GM12891 (cell line): ENCODE measurements around the gene BBIP1.
"Not testable (repeated sequence)": the region's sequence is repeated elsewhere in the genome, so short reads cannot be mapped to it uniquely, and the experiment has no call there.

Experiments used
- DNase-seq: peaks from one replicate; pipeline ENCODE4 v3.0.0; 2011; ENCODE audit warnings: low spot score; ENCODE audit not compliant: insufficient read length
- FAIRE-seq: peaks from 2 replicates; lab custom pipeline; 2011; peaks lifted over from hg19 to GRCh38; lab: Jason Lieb, UNC
- PAX5 ChIP-seq: IDR thresholded peaks from 2 replicates; pipeline ENCODE4 v1.6.1; 2011; ENCODE audit warnings: low read length, moderate library complexity, mild to moderate bottlenecking; ENCODE audit not compliant: insufficient read depth, severe bottlenecking
- POLR2A ChIP-seq: IDR thresholded peaks from 2 replicates; pipeline ENCODE4 v1.6.1; 2011; ENCODE audit warnings: low read depth, low read length, control low read depth
- POLR2AphosphoS5 ChIP-seq: IDR thresholded peaks from 2 replicates; pipeline ENCODE4 v1.6.1; 2011; ENCODE audit warnings: low read depth, low read length, control low read depth
- POU2F2 ChIP-seq: IDR thresholded peaks from 2 replicates; pipeline ENCODE4 v1.6.1; 2011; ENCODE audit warnings: low read depth, mild to moderate bottlenecking, control low read depth, low read length, moderate library complexity
- SPI1 ChIP-seq: IDR thresholded peaks from 2 replicates; pipeline ENCODE4 v1.6.1; 2011; ENCODE audit warnings: low read depth, low read length, control low read depth
- TAF1 ChIP-seq: IDR thresholded peaks from 2 replicates; pipeline ENCODE4 v1.6.1; 2011; ENCODE audit warnings: low read depth, low read length, control low read depth

Gene BBIP1

GRCh38 chr10:110931769-110932381, 12.9 kb upstream of the BBIP1 start:
- no peak for TF ChIP-seq POLR2A
- no peak for TF ChIP-seq SPI1
- no peak for TF ChIP-seq PAX5
- no peak for TF ChIP-seq POLR2AphosphoS5
- TF ChIP-seq TAF1 = no peak
- TF ChIP-seq POU2F2 = no peak
- FAIRE-seq = peak; percentile 80
- no peak for DNase-seq

GRCh38 chr10:110927461-110927860, 8.5 kb upstream of the BBIP1 start:
- no peak for DNase-seq
- no peak for FAIRE-seq
- TF ChIP-seq TAF1 (no peak), SPI1 (no peak), POLR2A (no peak), POU2F2 (no peak), PAX5 (no peak), POLR2AphosphoS5 (no peak)

- TF ChIP-seq POLR2AphosphoS5 = no peak
- TF ChIP-seq SPI1 = no peak
- no peak for TF ChIP-seq POLR2A
- TF ChIP-seq POU2F2 = no peak
- TF ChIP-seq PAX5 = no peak
- no peak for TF ChIP-seq TAF1
- FAIRE-seq = peak; percentile 90
- no peak for DNase-seq
Measured at GRCh38 chr10:110923856-110924493, 5.0 kb upstream of the BBIP1 start.

GRCh38 chr10:110919971-110920881, 1.2 kb upstream of the BBIP1 start:
- TF ChIP-seq POU2F2 (no peak), SPI1 (peak; percentile 71), POLR2AphosphoS5 (0 out of 2 replicates have a peak, but pooled peaks have one; percentile 9)
- DNase-seq (no peak), FAIRE-seq (peak; percentile 92)

GRCh38 chr10:110919349-110919931, 460 bp upstream of the BBIP1 start, which contains the start of gene SHOC2:
TSS of gene SHOC2 (plus strand) at chr10:110919604. CDS start at chr10:110964359, 44,755 bp downstream.
- FAIRE-seq (no peak), DNase-seq (peak; percentile 63)
- TF ChIP-seq TAF1 = peak; percentile 68; the same call in 1 of the 2 replicates
- TF ChIP-seq POLR2A = peak; percentile 88
- TF ChIP-seq POU2F2 = no peak
- TF ChIP-seq PAX5 = peak; percentile 25
- peak; percentile 82 for TF ChIP-seq POLR2AphosphoS5

- TF ChIP-seq PAX5 (no peak), POLR2AphosphoS5 (no peak), POLR2A (no peak), SPI1 (no peak), POU2F2 (no peak), TAF1 (no peak)
- no peak for FAIRE-seq
- DNase-seq = no peak
Measured at GRCh38 chr10:110918269-110918642, 724 bp downstream of the BBIP1 start.

- DNase-seq = no peak
Measured at GRCh38 chr10:110916554-110917346, 2.2 kb downstream of the BBIP1 start.

GRCh38 chr10:110915600-110915999, 3.4 kb downstream of the BBIP1 start:
- DNase-seq, FAIRE-seq: not testable (repeated sequence)

More at GRCh38 chr10:110916554-110917346, 2.2 kb downstream of the BBIP1 start:
- TF ChIP-seq TAF1 = no peak
- TF ChIP-seq POU2F2 = no peak
- no peak for TF ChIP-seq POLR2A
- no peak for TF ChIP-seq POLR2AphosphoS5
- TF ChIP-seq SPI1 = no peak
- TF ChIP-seq PAX5 = no peak
- FAIRE-seq = no peak
